Mammary microvascular endothelial cell (primary cell): Measurements from ENCODE around the gene KISS1. TPM values are rescaled to one million over a fixed set of nuclear protein-coding genes. Genes with fewer than 3 reads are reported as not detected.

Source experiments
- total RNA-seq: library from RNA; depleted of rRNA; stranded (reverse); fragments of >200 nt; gene quantifications from 2 replicates; pipeline ENCODE4 v1.2.3, GENCODE V29; 2015

KISS1 gene
- total RNA-seq: 12.6 and 21.9 TPM in 2 replicates

GRCh38 chr1:204196068-204196795, at the start of gene KISS1:
TSS of gene KISS1 (minus strand) at chr1:204196491. CDS start at chr1:204192876, 3,615 bp downstream.

GRCh38 chr1:204213668-204214662, 17.7 kb upstream of the KISS1 start, which contains the start of gene GOLT1A:
TSS of gene GOLT1A (minus strand) at chr1:204213988. CDS start at chr1:204213906, 82 bp downstream.

GRCh38 chr1:204166219-204166618, 30.1 kb downstream of the KISS1 start, which contains the start of gene REN:
TSS of gene REN (minus strand) at chr1:204166337. CDS start at chr1:204166293, 44 bp downstream.

GRCh38 chr1:204151552-204152309, 44.6 kb downstream of the KISS1 start, which contains the start of gene ETNK2:
TSS of gene ETNK2 (minus strand) at chr1:204152044. CDS start at chr1:204151852, 192 bp downstream.

Other genes starting within 250 kb of the KISS1 start
- gene SOX13, start 123.4 kb downstream of the KISS1 start, total RNA-seq: 9.9 and 10.9 TPM in 2 replicates
- gene ETNK2, start 44.4 kb downstream of the KISS1 start, total RNA-seq: 12.9 and 13.1 TPM in 2 replicates
- 0.39 and 0.40 TPM in 2 replicates for gene REN, start 30.2 kb downstream of the KISS1 start, total RNA-seq
- not detected in 2 replicates for gene GOLT1A, start 17.5 kb upstream of the KISS1 start, total RNA-seq
- 1.3 TPM in 2 replicates for gene PLEKHA6, start 163.4 kb upstream of the KISS1 start, total RNA-seq
- 28.4 and 31.3 TPM in 2 replicates for gene PPP1R15B, start 215.3 kb upstream of the KISS1 start, total RNA-seq